K562 (cell line): ENCODE data around the gene RSPH1. TPM values are rescaled to one million over a fixed set of nuclear protein-coding genes. Genes with fewer than 3 reads are reported as not detected.

ENCODE experiments used
- ATAC-seq: fragments of 200-7000 bp; cut with Tn5 transposase; 3 replicates; pipeline ENCODE4 v1.9.1; 2020; ENCODE audit warnings: moderate library complexity
- BruUV-seq: library from RNA; stranded (reverse); fragments of 400-500 nt; replicated peaks from 2 replicates; lab custom pipeline; 2021; lab: Mats Ljungman, UMichigan
- CTCF ChIA-PET: fragments of 300-600 bp; formaldehyde crosslinking; extraction: SDS; loops from one replicate; lab custom pipeline; 2021; ENCODE audit warnings: low intra/inter-chr PET ratio; lab: Yijun Ruan, JAX
- POLR2A ChIA-PET: fragments of 300-600, 350-650 bp; sonication (Branson Sonifier 250); formaldehyde crosslinking; extraction: SDS; loops from one replicate; lab custom pipeline; 2021; ENCODE audit warnings: antibody characterized with exemption, inconsistent platforms; lab: Yijun Ruan, JAX
- DNase-seq, 4 experiments: peaks; one replicate each; pipeline versions ENCODE4 v3.0.0 to v3.0.0-alpha.2; 2011 to 2018; ENCODE audit warnings: low spot score in 3 of 4, mixed read lengths in 3 of 4; ENCODE audit errors: extremely low read depth in 1 of 4
- FAIRE-seq: peaks from 2 replicates; lab custom pipeline; 2011; peaks lifted over from hg19 to GRCh38; lab: Jason Lieb, UNC
- H2AFZ ChIP-seq: 2 replicates; pipeline ENCODE4 v1.6.0; 2011; ENCODE audit warnings: low read depth, low read length, control low read depth, inconsistent platforms
- H3K27ac ChIP-seq: fragments of 200-600 bp; 3 replicates; pipeline ENCODE4 v1.8.0; 2011; ENCODE audit warnings: low read depth, mild to moderate bottlenecking, control low read depth, inconsistent platforms, low read length, moderate library complexity, mixed read lengths; ENCODE audit errors: extremely low read depth
- H3K27me3 ChIP-seq, 2 experiments: fragments of 300-600 bp in 1 of 2; 2 replicates in 1 of 2; 3 replicates in 1 of 2; pipeline versions ENCODE4 v1.6.0 to v1.8.0; 2011; ENCODE audit warnings: inconsistent platforms in 2 of 2, low read length in 2 of 2, mild to moderate bottlenecking in 1 of 2, mixed read lengths in 1 of 2, moderate library complexity in 1 of 2; ENCODE audit not compliant: control insufficient read depth in 2 of 2, insufficient read depth in 2 of 2
- H3K36me3 ChIP-seq: fragments of 300-600 bp; 3 replicates; pipeline ENCODE4 v1.8.0; 2011; ENCODE audit warnings: mild to moderate bottlenecking, low read length, inconsistent platforms; ENCODE audit not compliant: control insufficient read depth, insufficient read depth
- H3K4me1 ChIP-seq, 2 experiments: fragments of 200-600 bp in 1 of 2; replicated peaks in 1 of 2; 2 replicates in 1 of 2; 3 replicates in 1 of 2; pipeline versions ENCODE4 v1.5.1 to v1.8.0; 2011; ENCODE audit warnings: inconsistent platforms in 2 of 2, low read length in 2 of 2, mild to moderate bottlenecking in 1 of 2, mixed read lengths in 1 of 2, moderate library complexity in 1 of 2; ENCODE audit not compliant: control insufficient read depth in 2 of 2, insufficient read depth in 2 of 2
- H3K4me2 ChIP-seq: 2 replicates; pipeline ENCODE4 v1.6.1; 2011; ENCODE audit warnings: low read length, control low read depth, inconsistent platforms, mixed read lengths; ENCODE audit not compliant: insufficient read depth
- H3K4me3 ChIP-seq: fragments of 200-600 bp; sonication (generic), shearing (Covaris generic); 2 replicates; pipeline ENCODE4 v1.5.1; 2016; ENCODE audit warnings: control low read depth, inconsistent platforms
- H3K79me2 ChIP-seq: fragments of 200-600 bp; 3 replicates; pipeline ENCODE4 v1.8.0; 2011; ENCODE audit warnings: low read length, inconsistent platforms; ENCODE audit not compliant: control insufficient read depth, insufficient read depth
- H3K9ac ChIP-seq, 2 experiments: 2 replicates each; pipeline versions ENCODE4 v1.6.0 to v1.6.1; 2011; ENCODE audit warnings: low read depth in 2 of 2, low read length in 2 of 2, control low read depth in 1 of 2, inconsistent platforms in 1 of 2, mild to moderate bottlenecking in 1 of 2, mixed read lengths in 1 of 2; ENCODE audit not compliant: insufficient read depth in 1 of 2
- H3K9me1 ChIP-seq: one replicate; pipeline ENCODE4 v1.6.0; 2011; ENCODE audit warnings: inconsistent platforms, mild to moderate bottlenecking, low read length, moderate library complexity; ENCODE audit not compliant: control insufficient read depth, insufficient read depth
- H3K9me3 ChIP-seq: replicated peaks from 2 replicates; pipeline ENCODE4 v1.5.1; 2011; ENCODE audit warnings: low read depth, low read length, inconsistent platforms; ENCODE audit not compliant: control insufficient read depth, insufficient read depth
- H4K20me1 ChIP-seq: replicated peaks from 2 replicates; pipeline ENCODE4 v1.6.1; 2011; ENCODE audit warnings: low read length, inconsistent platforms, mixed read lengths; ENCODE audit not compliant: control insufficient read depth, insufficient read depth
- HOXB6 ChIP-seq: fragments of 250-450 bp; sonication (Bioruptor Pico); IDR thresholded peaks from 2 replicates; pipeline ENCODE4 v1.5.1; 2022; ENCODE audit warnings: mild to moderate bottlenecking, borderline replicate concordance
- MXI1 ChIP-seq: IDR thresholded peaks from 2 replicates; pipeline ENCODE4 v1.6.1; 2011; ENCODE audit warnings: low read depth, mild to moderate bottlenecking, improper control_type of control experiment, low read length
- NFIC ChIP-seq: fragments of 450-650 bp; IDR thresholded peaks from 2 replicates; pipeline ENCODE4 v1.6.1; 2017; ENCODE audit warnings: mild to moderate bottlenecking, inconsistent platforms
- NFIX ChIP-seq: fragments of 250-450 bp; sonication (Bioruptor Pico); IDR thresholded peaks from 2 replicates; pipeline ENCODE4 v1.4.0; 2020; ENCODE audit warnings: low read depth, mild to moderate bottlenecking, moderate library complexity
- RBM39 ChIP-seq: fragments of 200-400 bp; formaldehyde crosslinking; optimal IDR thresholded peaks from 2 replicates; pipeline ENCODE3; 2018; ENCODE audit warnings: low read depth, low read length
- RFX5 ChIP-seq: IDR thresholded peaks from 2 replicates; pipeline ENCODE4 v1.6.1; 2011; ENCODE audit warnings: low read depth, mild to moderate bottlenecking, improper control_type of control experiment, low read length
- TAF7 ChIP-seq: fragments of 450-650 bp; IDR thresholded peaks from 2 replicates; pipeline ENCODE4 v1.6.1; 2016; ENCODE audit warnings: missing genetic modification characterization, missing compliant biosample characterization
- WGBS: fragments of 100-300 bp; shearing (Covaris generic); methylation state at CpG from one replicate; pipeline ENCODE4 v1.1.6; 2016; ENCODE audit warnings: low coverage, mixed read lengths; ENCODE audit not compliant: insufficient coverage; ENCODE audit errors: missing lambda C conversion rate; 5-methylcytosine and 5-hydroxymethylcytosine counted together
- in situ Hi-C: fragments of 300-500 bp; cut with MboI; formaldehyde crosslinking; loops from 4 replicates; pipeline ENCODE4 v1.15.0; 2018; ENCODE audit warnings: inconsistent platforms, mixed read lengths
- intact Hi-C: fragments of 100-400 bp; cut with micrococcal nuclease; formaldehyde crosslinking; loops from 2 replicates; pipeline ENCODE4 v1.14.2; 2022
- polyA plus RNA-seq, 8 experiments: library from polyadenylated mRNA; depleted of rRNA in 4 of 8; stranded (reverse) in 5 of 8; unstranded in 3 of 8; fragments of >200 nt; fragmentation: Nextera tagmentation in 2 of 8; fragmentation: Illumina TruSeq in 1 of 8; extraction: Ambion mirVana in 2 of 8; extraction: Trizol in 1 of 8; gene quantifications; 2 replicates each; pipeline versions ENCODE4 v1.2.1 to v1.2.3, GENCODE V29; 2011 to 2014; ENCODE audit warnings: inconsistent platforms in 1 of 8, missing spikeins in 1 of 8
- total RNA-seq, 7 experiments: library from RNA; depleted of rRNA in 6 of 7; stranded (reverse); fragments of >200 nt in 6 of 7; fragmentation: Illumina TruSeq in 2 of 7; extraction: Trizol in 2 of 7; gene quantifications; 2 replicates each; pipeline versions ENCODE4 v1.2.1 to v1.2.3, GENCODE V29; 2011 to 2021; ENCODE audit warnings: low replicate concordance in 1 of 7
- TF ChIP-seq, protein P1 (sequence below): fragments of 200-800 bp; sonication (Bioruptor generic); IDR thresholded peaks from 2 replicates; pipeline ENCODE4 v1.6.1; 2017; ENCODE audit warnings: missing genetic modification characterization, missing compliant biosample characterization
- TF ChIP-seq, protein P2 (sequence below): fragments of 450-650 bp; IDR thresholded peaks from 2 replicates; pipeline ENCODE4 v1.6.1; 2016; ENCODE audit warnings: antibody characterized with exemption

Gene RSPH1
- total and polyA plus RNA-seq, 9 of the 15 experiments (the other 6 are each of a cell fraction or from before 2014, with no cell fraction given): 0.17 TPM; not detected in 8

DNA sequence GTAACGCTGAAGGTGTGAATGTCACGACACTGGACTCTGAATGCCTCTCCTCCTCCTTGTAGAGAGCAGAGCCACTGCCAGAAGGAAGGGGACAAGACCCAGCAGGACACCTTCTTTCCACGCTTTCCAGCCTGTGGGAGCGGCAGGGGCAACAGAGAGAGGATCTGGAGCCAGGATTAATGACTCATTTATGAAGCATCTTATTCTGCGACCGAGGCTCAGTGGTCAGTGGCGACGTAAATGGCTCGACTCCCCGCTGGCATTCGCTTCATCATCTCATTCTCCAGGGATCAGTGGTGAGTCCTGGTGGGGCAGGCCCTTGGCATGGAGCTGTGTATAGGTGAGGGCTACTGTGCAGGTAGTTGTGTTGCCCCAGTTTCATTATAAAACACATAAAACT, 22.2 kb upstream of the RSPH1 start (continued):
- TF ChIP-seq TAF7 (tag): no peak
- TF ChIP-seq, protein P1, sequence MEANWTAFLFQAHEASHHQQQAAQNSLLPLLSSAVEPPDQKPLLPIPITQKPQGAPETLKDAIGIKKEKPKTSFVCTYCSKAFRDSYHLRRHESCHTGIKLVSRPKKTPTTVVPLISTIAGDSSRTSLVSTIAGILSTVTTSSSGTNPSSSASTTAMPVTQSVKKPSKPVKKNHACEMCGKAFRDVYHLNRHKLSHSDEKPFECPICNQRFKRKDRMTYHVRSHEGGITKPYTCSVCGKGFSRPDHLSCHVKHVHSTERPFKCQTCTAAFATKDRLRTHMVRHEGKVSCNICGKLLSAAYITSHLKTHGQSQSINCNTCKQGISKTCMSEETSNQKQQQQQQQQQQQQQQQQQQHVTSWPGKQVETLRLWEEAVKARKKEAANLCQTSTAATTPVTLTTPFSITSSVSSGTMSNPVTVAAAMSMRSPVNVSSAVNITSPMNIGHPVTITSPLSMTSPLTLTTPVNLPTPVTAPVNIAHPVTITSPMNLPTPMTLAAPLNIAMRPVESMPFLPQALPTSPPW (CRISPR knock-in tag): no peak
- TF ChIP-seq, all 486 proteins: peak for 0

DNA sequence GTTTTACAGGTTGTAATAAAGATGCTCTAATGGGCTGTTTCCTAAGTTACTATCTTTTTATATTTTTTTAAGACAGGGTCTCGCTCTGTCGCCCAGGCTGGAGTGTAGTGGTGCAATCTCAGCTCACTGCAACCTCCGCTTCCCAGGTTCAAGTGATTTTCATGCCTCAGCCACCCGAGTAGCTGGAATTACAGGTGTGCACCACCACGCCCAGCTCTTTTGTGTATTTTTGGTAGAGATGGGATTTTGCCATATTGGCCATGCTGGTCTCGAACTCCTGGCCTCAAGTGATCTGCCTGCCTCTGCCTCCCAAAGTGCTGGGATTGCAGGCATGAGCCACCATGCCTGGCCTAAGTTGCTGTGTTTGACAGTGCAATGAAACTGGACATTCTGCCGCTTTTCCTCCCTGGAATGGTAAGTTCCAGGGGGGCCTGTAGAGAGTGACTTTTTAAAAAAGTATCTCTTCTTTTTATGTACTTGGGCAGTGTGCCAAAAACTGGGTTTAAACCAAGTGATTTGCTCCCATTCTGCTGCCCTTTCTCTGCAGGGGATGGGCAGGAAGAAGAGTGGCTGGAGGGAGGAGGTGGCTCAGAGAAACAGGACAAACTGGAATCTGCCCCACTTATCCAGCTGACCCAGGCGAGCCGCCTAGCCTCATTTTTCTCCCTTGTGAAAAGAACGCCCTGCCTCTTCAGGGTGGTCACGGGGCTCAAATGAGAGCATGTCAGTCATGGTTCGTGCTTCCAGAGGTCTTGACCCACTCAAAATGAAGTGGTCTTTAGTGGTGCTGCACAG, 19.9 kb upstream of the RSPH1 start:
- DNase-seq (no peak), ATAC-seq (no peak), FAIRE-seq (no peak)
- no peak overlapping the region for H3K4me3 ChIP-seq
- H3K4me1 ChIP-seq: peaks cover 0 to 16% of the 10 kb centered on the region in 2 experiments; a peak in 2 of 5 replicates
- no peaks in the 10 kb centered on the region for H3K9me3 ChIP-seq
- intact Hi-C loops (no loop called here), in situ Hi-C loops (no loop called here)
- H3K27ac ChIP-seq: no peak overlapping the region
- no peak overlapping the region for H3K4me2 ChIP-seq
- no peak overlapping the region for H3K9ac ChIP-seq
- H3K9me1 ChIP-seq: no peaks in the 10 kb centered on the region
- H2AFZ ChIP-seq: no peak overlapping the region
- no TSS peak for BruUV-seq
- peaks cover 64 to 69% of the 10 kb centered on the region in 2 experiments for H3K27me3 ChIP-seq
- H3K36me3 ChIP-seq: no peaks in the 10 kb centered on the region
- TF ChIP-seq HOXB6 (CRISPR knock-in tag): no peak
- TF ChIP-seq, protein P2, sequence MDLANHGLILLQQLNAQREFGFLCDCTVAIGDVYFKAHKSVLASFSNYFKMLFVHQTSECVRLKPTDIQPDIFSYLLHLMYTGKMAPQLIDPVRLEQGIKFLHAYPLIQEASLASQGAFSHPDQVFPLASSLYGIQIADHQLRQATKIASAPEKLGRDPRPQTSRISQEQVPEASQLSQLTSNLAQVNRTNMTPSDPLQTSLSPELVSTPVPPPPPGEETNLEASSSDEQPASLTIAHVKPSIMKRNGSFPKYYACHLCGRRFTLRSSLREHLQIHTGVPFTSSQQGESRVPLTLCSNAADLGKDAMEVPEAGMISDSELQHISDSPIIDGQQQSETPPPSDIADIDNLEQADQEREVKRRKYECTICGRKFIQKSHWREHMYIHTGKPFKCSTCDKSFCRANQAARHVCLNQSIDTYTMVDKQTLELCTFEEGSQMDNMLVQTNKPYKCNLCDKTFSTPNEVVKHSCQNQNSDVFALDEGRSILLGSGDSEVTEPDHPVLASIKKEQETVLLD: no peak
- TF ChIP-seq RFX5: no peak
- peak; percentile 77 for TF ChIP-seq NFIC
- TF ChIP-seq RBM39: no peak
- no peak for TF ChIP-seq MXI1
- peak; percentile 23; the same call in 1 of the 2 replicates for TF ChIP-seq NFIX
- no peaks in the 10 kb centered on the region for H3K79me2 ChIP-seq
- 10% methylated on average over 12 of the region's 12 CpGs for whole genome bisulfite sequencing
- H4K20me1 ChIP-seq: peaks cover 6% of the 10 kb centered on the region; the same call in 1 of the 2 replicates
- ChIA-PET POLR2A (interaction anchor here (1.2 kb wide), 1 partner anchor 12 kb away, joined by 3 read pairs; no protein-coding TSS in a partner anchor), CTCF (no interaction called here)
